ENCODE data around the gene ALK. TPM values are rescaled to one million over a fixed set of nuclear protein-coding genes. Genes with fewer than 3 reads are reported as not detected.

The ALK gene
- total RNA-seq, 1 donor from 2014 or later = not detected

GRCh38 chr2:29582062-29582461 lies 339.3 kb downstream of the ALK start:
- intact Hi-C loops (cut with micrococcal nuclease) = no loop called here

GRCh38 chr2:29580223-29580622 lies 341.2 kb downstream of the ALK start:
- intact Hi-C loops (cut with micrococcal nuclease) = no loop called here

GRCh38 chr2:29579495-29580169 lies 341.8 kb downstream of the ALK start:
- intact Hi-C loops (cut with micrococcal nuclease) = no loop called here

DNA sequence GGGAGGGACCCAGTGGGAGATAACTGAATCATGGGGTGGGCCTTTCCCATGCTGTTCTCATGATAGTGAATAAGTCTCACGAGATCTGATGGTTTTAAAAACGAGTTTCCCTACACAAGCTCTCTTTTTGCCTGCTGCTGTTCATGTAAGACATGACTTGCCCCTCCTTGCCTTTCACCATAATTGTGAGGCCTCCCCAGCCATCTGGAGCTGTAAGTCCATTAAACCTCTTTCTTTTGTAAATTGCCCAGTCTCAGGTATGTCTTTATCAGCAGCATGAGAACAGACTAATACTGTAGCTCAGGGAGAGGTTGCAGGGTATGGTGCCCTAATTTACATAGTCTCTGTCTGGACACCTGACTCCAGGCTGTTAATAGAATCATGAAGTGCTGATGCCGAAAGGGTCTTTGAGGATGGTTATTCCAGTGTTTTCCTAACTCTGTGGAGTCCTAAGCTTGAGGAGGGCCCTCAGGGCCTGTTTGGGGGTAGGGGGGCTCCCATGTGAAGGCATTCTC lies 343.2 kb downstream of the ALK start:
- intact Hi-C loops (cut with micrococcal nuclease) = no loop called here

DNA sequence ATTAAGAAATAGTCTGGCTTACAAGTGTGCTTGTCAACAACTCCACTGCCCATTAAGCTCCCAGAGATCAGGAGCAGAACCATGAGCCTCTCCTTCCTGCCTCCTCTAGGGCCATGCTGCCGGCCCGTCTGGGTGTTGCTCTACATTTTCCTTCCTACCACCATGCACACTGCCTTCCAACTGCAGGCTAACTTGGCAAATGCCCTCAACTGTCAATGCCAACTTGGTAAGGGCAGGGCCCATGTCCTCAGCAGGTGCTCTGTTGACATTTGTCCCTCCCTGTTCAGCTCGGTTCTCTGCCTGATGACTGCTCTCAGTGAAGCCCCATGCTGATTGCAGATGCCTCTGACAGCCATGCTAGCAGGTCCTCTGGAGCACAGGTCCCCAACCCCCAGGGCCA lies 345.2 kb downstream of the ALK start:
- intact Hi-C loops (cut with micrococcal nuclease) = no loop called here

DNA sequence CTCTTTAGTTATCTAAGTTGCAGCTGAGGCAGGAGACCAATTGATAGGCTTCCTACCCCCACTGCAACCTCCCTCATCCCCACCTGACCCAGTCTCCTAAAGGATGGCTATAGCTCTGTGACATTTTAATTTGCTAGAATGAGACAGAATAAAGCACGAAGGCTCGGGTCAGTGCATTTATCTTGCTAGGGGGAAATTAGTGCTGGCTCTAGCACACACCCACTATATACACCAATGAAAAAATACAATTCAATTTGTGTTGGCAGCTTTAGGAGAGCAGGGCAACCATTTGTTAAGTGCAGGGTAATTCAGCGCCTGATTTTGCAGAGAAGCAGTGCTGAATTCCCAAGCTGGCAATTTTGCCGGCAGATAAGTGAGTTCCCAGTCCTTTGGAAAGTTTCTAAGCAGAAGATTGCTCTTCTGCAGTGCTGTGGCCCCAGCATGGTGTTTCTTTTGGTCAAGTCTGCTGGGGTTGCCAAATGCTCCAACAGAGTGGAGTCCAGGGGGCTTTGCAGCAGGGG lies 346.0 kb downstream of the ALK start:
- intact Hi-C loops (cut with micrococcal nuclease) = no loop called here

- intact Hi-C loops (cut with micrococcal nuclease) = no loop called here
Observed at GRCh38 chr2:29573612-29574011, 347.8 kb downstream of the ALK start.

GRCh38 chr2:29573147-29573546 lies 348.2 kb downstream of the ALK start:
- intact Hi-C loops (cut with micrococcal nuclease) = no loop called here

DNA sequence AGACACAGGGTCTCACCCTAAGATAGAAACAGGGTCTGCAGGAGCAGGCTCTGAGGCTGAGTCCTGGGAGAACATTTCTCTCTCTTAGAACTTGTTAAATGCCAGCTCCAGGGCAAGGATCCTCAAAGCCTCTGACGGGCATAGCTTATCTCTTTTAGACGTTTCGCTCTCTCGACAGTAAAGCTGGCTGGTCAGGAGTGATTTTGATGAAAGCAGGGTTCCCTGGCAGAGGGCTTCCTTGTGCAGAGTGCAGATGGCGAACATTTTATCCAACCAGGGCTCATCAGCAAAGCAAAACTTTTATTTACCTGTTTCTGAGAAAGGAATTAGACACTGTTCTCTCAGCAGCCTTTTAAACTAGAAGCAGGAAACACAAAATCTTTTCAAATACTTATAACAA lies 350.8 kb downstream of the ALK start:
- intact Hi-C loops (cut with micrococcal nuclease) = no loop called here

DNA sequence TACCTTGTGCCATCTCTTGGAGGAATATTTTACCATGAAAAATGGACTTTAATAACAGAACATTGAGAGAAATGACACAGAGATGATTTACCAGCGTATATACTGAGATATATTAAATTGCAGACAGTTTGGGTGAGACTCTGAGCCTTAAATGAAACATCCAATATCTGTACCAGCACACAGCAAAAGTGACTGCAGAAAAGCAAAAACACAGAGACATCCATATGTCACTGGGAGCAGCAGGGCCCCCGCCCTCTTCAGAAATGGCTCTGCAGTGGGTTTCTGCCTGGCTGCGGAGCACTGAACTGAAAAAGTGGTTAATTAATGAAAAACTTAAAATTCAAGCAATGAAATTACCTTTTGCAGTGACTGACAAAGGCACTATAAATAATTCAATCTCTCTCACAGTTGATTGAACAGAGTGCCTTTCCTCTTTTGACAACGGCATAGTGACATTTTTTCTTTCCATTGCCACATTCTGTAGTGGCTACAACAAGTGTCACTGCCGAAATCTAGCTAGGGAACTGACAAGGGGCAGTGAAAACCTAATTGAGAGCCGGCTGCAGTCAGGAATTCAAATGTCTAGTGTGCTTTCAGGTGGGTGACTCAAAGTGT lies 353.4 kb downstream of the ALK start:
- intact Hi-C loops (cut with micrococcal nuclease) = no loop called here

DNA sequence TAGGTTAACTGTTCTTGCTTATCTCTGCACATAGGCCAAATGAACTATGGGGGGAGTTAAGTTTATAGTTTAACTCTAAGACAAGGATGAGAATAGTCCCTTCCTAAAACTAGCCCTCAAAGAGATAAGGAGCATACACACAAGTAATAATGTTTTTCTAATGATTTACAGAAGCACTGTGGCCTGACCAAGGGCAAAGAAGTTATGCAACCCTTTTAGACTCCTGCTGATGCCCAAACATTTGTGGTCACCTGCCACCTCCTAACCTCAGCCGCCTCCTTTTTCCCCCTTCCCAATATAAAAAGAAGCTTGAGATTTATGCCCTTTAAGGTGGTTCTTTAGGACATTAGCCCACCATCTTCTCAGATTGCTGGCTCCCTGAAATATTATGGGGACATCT lies 357.7 kb downstream of the ALK start:
- intact Hi-C loops (cut with micrococcal nuclease) = no loop called here

- intact Hi-C loops (cut with micrococcal nuclease) = no loop called here
Observed at GRCh38 chr2:29562896-29563295, 358.5 kb downstream of the ALK start.

DNA sequence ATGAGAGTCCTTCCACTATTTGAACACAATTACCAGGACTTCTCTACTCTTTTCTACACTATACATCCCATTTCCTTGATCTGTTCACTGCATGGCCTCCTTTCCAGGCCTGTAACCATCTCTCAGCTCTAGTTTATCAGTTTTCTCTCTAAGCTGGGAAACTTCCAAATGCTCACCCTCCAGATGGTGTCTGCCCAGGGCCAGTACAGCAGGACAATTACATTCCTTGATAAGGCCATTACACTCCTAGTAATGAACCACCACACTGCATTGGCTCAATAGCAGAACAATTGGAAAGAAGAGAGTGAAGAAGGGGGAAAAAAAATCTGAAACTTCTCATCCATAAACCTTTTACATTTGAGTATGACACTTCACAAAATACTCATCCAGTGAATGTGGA lies 359.1 kb downstream of the ALK start:
- intact Hi-C loops (cut with micrococcal nuclease) = no loop called here

DNA sequence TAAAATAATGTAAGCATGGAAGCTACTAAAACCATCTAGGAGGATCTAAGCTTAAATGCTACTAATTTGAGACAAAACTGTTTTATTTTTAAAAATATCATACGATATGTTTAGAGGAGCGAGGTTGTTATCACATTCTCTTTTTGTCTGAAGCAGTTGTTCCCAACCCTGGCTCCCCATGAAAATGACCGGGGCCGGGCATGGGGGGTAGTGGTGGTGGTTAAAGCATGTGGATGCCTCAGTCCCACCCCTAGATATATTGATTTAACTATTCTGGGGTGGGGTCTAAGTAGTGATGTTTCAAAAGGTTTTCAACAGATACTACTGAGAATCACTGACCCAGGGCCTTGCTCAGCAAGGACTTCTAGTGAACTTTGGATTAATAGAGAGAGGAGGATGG lies 359.8 kb downstream of the ALK start:
- intact Hi-C loops (cut with micrococcal nuclease) = no loop called here

DNA sequence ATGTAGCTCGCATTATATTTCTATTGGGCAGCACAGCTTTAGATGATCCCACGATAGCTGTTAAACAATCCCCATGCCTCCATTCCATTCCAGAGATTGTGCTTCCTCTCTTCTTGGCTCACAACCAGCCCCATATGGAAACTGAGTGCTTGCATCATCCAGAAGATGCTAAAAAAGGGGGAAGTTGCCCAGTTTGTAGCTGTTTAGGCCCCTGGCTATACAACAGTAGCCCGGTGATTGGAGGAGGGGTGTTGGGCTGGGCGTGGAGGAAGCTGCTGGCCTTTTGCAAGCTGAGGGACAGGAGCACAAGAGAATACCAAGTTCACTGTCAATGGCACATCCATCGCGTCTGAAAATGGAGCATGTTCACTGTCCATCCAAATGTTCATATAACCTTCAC lies 360.2 kb downstream of the ALK start:
- intact Hi-C loops (cut with micrococcal nuclease) = no loop called here

GRCh38 chr2:29560566-29560965 lies 360.8 kb downstream of the ALK start:
- intact Hi-C loops (cut with micrococcal nuclease) = no loop called here

DNA sequence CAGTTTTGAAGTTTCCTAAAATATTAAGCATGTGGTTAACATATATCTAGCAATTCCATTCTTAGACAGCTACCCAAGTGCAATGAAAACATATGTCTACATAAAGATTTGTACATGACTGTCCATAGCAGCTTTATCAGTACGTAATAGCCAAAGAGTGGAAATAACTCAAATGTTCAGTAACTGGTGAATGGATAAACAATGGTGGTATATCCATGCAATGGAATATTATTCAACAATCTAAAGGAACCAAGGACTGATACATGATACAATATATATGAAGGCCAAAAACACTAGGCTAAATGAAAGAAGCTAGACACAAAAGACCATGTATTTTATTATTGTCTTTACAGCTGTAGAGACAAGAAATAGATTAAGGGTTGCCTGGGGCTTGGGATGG lies 361.4 kb downstream of the ALK start:
- intact Hi-C loops (cut with micrococcal nuclease) = no loop called here

DNA sequence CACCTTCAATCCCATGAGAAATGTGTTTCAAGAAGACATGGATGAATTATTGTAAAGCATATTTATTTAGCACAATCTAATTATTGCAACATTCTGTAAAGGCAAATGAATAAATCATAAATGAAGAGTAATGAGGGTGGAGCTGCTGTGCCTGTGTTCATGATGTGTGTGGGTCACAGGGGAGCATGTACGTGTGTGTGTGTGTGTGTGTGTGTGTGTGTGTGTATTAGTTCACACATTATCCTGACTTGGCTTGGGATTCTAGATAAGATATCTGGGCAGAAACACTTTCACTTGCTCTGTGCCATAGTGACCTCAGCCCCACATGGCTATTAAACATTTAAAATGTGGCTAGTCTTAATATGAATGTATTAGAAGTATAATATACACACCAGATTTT lies 361.8 kb downstream of the ALK start:
- intact Hi-C loops (cut with micrococcal nuclease) = no loop called here

DNA sequence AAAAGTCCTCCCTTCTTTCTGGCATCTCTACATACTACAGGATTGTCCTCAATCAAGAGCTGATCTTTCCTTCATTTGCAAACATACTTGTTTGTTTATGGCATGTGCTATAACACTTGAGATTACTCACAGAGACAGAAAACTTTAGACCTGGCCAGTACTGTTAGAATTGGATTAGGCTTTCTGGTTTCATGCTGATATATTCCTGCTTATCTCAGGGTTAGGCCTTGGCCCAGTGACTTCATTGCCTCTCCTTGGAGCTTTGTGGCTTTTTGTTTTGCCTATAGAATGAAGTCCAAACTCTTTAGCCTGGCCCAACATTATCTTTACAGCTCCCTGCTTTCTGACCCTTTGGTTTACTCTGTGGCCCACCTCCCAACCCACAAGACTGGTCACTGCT lies 363.3 kb downstream of the ALK start:
- intact Hi-C loops (cut with micrococcal nuclease) = no loop called here

DNA sequence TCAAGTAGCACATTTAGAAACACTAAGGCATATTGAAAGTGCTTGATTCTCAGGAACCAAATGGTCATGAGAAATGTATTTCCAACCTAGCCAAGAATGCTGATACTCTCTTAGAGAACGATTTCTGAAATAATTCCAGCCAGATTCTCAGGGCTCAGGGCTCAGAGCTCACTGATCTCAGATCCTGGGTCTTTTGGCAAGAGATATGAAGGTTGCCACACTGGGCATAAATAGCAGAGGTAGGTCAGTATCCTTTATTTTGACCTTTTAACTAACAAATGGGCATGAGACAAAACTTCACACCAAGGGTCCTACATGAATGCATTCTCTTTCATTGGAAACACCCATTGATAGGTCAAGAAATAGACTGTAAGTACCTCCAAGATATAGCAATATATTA lies 364.1 kb downstream of the ALK start:
- intact Hi-C loops (cut with micrococcal nuclease) = no loop called here

GRCh38 chr2:29549069-29549380 lies 372.4 kb downstream of the ALK start:
- intact Hi-C loops (cut with micrococcal nuclease) = no loop called here

GRCh38 chr2:29544917-29545316 lies 376.5 kb downstream of the ALK start:
- intact Hi-C loops (cut with micrococcal nuclease) = no loop called here

GRCh38 chr2:29544031-29544430 lies 377.4 kb downstream of the ALK start:
- intact Hi-C loops (cut with micrococcal nuclease) = no loop called here
